SK-N-SH treated with all-trans-retinoic acid at 6 μM for 48 hours (cell line): ENCODE results near the gene DAB1.

ENCODE experiments used
- OSR1 ChIP-seq: fragments of 250-450 bp; sonication (Bioruptor Pico); IDR thresholded peaks from 2 replicates; pipeline ENCODE4 v1.8.0; 2022; ENCODE audit warnings: moderate library complexity, mild to moderate bottlenecking, inconsistent platforms
- ZFP3 ChIP-seq: fragments of 250-450 bp; sonication (Bioruptor Pico); IDR thresholded peaks from 2 replicates; pipeline ENCODE4 v1.5.0; 2020; ENCODE audit warnings: mild to moderate bottlenecking, moderate library complexity
- ZNF8 ChIP-seq: fragments of 450-650 bp; formaldehyde crosslinking; IDR thresholded peaks from 2 replicates; pipeline ENCODE4 v1.5.0; 2020; ENCODE audit warnings: mild to moderate bottlenecking, moderate library complexity
- TF ChIP-seq, protein P1 (sequence below): fragments of 250-450 bp; sonication (Bioruptor Pico); IDR thresholded peaks from 2 replicates; pipeline ENCODE4 v1.8.0; 2020; ENCODE audit warnings: mild to moderate bottlenecking, moderate library complexity, borderline replicate concordance

- TF ChIP-seq OSR1 (no peak), ZFP3 (no peak), ZNF8 (CRISPR knock-in tag) (no peak)
- TF ChIP-seq, protein P1, sequence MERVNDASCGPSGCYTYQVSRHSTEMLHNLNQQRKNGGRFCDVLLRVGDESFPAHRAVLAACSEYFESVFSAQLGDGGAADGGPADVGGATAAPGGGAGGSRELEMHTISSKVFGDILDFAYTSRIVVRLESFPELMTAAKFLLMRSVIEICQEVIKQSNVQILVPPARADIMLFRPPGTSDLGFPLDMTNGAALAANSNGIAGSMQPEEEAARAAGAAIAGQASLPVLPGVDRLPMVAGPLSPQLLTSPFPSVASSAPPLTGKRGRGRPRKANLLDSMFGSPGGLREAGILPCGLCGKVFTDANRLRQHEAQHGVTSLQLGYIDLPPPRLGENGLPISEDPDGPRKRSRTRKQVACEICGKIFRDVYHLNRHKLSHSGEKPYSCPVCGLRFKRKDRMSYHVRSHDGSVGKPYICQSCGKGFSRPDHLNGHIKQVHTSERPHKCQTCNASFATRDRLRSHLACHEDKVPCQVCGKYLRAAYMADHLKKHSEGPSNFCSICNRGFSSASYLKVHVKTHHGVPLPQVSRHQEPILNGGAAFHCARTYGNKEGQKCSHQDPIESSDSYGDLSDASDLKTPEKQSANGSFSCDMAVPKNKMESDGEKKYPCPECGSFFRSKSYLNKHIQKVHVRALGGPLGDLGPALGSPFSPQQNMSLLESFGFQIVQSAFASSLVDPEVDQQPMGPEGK (CRISPR knock-in tag), result no peak
These were observed 112.9 kb downstream of the DAB1 start for GRCh38 chr1:57311006-57311405.
